OCI-LY7 (cell line): Measurements from ENCODE around the gene WDR38.

Experiments
- EZH2phosphoT487 ChIP-seq: fragments of 200-600 bp; sonication (generic); IDR thresholded peaks from 2 replicates; pipeline ENCODE4 v1.6.1; 2018; ENCODE audit warnings: low read depth, borderline replicate concordance, mild to moderate bottlenecking, mixed run types, antibody characterized with exemption, low read length, moderate library complexity, mixed read lengths
- TF ChIP-seq, protein P1 (sequence below): fragments of 200-600 bp; sonication (generic); conservative IDR thresholded peaks from 2 replicates; pipeline ENCODE4 v1.5.1; 2014; ENCODE audit warnings: mild to moderate bottlenecking, antibody characterized with exemption, low read length, moderate library complexity, mixed read lengths

DNA sequence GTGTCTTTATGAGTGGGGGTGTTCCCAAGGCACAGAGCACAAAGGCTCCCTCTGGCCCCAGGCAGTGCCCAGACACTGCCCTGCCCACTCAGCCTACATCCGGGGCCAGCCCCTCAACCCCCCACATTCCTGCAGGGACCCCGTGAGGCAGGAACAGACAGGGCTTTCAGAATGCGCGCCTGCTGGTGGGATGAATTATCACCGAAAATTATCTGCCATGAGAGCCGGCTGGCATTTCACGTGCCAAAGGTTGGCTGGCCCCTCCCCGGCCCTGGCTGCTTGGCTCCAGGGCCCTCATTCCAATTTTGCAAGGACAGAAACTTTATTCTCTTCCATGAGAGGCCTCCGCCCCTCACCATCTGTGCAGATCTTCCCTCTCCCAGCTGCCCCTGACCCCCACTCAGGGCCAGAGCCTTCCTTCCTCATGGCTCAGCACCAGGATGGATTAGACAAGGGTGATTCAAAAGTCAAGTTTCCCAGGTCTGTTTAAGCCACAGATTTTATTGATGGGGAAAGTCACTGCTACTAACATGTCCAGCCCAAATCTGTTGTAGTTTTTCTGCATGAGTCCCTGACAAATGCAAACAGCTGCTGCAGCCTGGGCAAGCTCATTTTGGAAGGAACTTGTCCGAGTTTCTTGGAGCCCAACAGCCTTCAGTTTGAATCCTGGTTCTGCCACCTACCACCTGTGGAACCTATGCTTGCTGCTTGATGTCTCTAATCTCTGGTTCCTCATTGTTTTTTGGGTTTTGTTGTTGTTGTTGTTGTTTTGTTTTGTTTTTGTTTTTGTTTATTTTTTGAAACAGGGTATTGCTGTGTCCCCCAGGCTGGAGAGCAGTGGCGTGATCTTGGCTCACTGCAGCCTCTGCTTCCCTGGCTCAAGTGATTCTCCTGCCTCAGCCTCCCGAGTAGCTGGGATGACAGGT, 32.3 kb upstream of the WDR38 start:
- TF ChIP-seq, protein P1, sequence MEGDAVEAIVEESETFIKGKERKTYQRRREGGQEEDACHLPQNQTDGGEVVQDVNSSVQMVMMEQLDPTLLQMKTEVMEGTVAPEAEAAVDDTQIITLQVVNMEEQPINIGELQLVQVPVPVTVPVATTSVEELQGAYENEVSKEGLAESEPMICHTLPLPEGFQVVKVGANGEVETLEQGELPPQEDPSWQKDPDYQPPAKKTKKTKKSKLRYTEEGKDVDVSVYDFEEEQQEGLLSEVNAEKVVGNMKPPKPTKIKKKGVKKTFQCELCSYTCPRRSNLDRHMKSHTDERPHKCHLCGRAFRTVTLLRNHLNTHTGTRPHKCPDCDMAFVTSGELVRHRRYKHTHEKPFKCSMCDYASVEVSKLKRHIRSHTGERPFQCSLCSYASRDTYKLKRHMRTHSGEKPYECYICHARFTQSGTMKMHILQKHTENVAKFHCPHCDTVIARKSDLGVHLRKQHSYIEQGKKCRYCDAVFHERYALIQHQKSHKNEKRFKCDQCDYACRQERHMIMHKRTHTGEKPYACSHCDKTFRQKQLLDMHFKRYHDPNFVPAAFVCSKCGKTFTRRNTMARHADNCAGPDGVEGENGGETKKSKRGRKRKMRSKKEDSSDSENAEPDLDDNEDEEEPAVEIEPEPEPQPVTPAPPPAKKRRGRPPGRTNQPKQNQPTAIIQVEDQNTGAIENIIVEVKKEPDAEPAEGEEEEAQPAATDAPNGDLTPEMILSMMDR: no peak
- TF ChIP-seq EZH2phosphoT487: no peak
